ENCODE results near the gene ZFAND2A. TPM values are rescaled to one million over a fixed set of nuclear protein-coding genes. Genes with fewer than 3 reads are reported as not detected.
"Not testable (repeated sequence)": the region's sequence is repeated elsewhere in the genome, so short reads cannot be mapped to it uniquely, and the experiment has no call there.

The ZFAND2A gene
- total RNA-seq, 1 donor from 2014 or later = 13.3 TPM

DNA sequence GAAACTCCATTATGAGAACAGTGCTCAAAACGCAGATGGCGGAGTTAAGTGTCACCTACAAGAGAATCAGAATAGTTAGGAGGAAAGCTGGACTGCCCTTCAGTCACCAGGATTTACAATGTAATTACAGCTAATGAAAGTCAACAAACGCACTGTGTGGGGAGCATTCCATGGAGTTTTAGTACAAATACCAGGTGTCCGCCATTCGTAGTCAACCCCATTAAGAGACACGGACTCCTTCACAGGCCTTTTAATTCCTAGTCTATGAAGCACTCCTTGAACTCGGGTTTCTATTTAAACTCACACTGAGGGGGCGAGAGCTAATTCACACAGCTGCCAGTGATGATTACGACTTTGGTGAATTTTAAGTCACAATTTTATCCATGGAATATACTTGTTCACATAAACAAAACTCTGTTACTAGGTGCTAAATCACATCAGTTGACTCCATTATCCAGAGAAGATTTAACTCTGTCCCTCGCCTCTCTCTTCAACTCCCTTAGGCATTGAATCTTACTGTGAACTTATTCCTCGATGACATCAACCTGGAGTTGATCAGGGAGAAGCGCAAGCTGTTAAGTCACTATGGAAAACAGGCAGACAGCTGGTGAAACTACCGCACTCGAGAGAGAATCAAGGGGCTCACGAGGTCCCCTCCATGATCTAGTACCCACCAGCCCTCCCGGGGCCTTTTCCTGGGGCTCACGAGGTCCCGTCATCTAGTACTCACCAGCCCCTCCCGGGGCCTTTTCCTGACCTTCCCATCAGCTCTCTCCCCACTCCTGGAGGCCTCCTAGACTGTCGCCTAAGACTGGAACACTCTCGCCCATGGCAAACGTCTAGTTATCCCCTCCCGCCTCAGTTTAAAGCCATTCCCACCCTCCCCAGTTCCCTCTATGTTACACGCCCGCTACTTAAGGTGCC, 1.5 kb downstream of the ZFAND2A start:
- H3K9me3 ChIP-seq (ENCODE audit: low read depth) = no peaks in the 10 kb centered on the region
- peaks cover 25% of the 10 kb centered on the region for H3K79me2 ChIP-seq (ENCODE audit: low read depth)
- no peak overlapping the region for H2AFZ ChIP-seq (replicated peaks)
- H3K27me3 Mint-ChIP-seq (ENCODE audit: insufficient read depth, low read depth) = no peaks in the 10 kb centered on the region
- TF ChIP-seq, protein P1, sequence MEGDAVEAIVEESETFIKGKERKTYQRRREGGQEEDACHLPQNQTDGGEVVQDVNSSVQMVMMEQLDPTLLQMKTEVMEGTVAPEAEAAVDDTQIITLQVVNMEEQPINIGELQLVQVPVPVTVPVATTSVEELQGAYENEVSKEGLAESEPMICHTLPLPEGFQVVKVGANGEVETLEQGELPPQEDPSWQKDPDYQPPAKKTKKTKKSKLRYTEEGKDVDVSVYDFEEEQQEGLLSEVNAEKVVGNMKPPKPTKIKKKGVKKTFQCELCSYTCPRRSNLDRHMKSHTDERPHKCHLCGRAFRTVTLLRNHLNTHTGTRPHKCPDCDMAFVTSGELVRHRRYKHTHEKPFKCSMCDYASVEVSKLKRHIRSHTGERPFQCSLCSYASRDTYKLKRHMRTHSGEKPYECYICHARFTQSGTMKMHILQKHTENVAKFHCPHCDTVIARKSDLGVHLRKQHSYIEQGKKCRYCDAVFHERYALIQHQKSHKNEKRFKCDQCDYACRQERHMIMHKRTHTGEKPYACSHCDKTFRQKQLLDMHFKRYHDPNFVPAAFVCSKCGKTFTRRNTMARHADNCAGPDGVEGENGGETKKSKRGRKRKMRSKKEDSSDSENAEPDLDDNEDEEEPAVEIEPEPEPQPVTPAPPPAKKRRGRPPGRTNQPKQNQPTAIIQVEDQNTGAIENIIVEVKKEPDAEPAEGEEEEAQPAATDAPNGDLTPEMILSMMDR (IDR thresholded peaks at IDR 0.05) = no peak
- no peak for TF ChIP-seq EZH2 (IDR thresholded peaks at IDR 0.05)
- TF ChIP-seq EZH2phosphoT487 (IDR thresholded peaks at IDR 0.05) = no peak
- H3K4me2 ChIP-seq = peak overlapping the region; percentile 99
- H4K20me1 ChIP-seq (ENCODE audit: low read depth) = peaks cover 5% of the 10 kb centered on the region
- no peaks in the 10 kb centered on the region for H3K27me3 ChIP-seq
- H3K4me1 Mint-ChIP-seq = peaks cover 17% of the 10 kb centered on the region
- H3K36me3 ChIP-seq = no peaks in the 10 kb centered on the region
- H3K36me3 Mint-ChIP-seq = peaks cover 4% of the 10 kb centered on the region
- peak overlapping the region; percentile 81 for H3K4me3 ChIP-seq
- peaks cover 13% of the 10 kb centered on the region for H3K4me1 ChIP-seq
- no peak overlapping the region for H3K27ac Mint-ChIP-seq
- no peak overlapping the region for H3K27ac ChIP-seq
- no peak for DNase-seq (ENCODE audit: low spot score)
- no peaks in the 10 kb centered on the region for H3K9me3 Mint-ChIP-seq
- H3F3A ChIP-seq (ENCODE audit: low read depth) = no peaks in the 10 kb centered on the region
- peak overlapping the region; percentile 86 for H3K9ac ChIP-seq
- H3K4me3 Mint-ChIP-seq = peak overlapping the region; percentile 90

DNA sequence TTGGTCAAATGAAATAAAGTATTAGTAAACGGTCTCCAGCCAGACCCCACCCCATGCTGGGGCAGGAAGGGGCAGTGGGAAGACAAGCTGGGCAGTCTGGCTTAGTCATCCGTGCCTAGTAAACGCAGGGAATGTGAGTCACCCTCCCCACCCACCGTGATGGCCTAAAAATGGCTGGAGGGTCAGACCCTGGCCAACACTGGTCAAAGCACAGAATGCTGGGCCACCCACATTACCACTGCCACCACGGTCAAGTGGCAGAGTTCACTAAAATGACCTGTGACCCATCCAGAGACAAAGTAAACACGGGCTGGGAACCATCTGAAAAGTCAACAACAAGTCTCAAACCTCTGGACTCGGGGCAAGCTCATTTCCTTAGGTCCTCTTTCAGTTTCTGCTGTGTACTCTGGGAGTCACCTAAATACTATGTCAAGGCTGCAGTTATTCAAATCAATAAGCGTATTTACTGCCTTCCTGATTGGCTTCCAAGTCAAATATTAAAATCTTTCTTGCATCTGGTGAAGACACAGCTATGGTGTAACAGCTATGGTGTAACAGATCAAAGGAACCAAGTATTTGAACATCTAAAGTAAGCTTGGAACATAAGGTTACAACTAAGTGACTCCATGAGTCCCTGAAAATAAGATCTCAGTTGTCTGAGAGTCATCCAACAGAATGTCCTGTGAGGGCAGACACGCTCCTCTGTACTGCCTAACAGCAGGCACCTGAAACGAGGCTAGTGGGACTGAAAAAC, 3.0 kb downstream of the ZFAND2A start:
- Mint-ChIP-seq H3K9me3 (no peaks in the 10 kb centered on the region), H3K4me3 (peak overlapping the region; percentile 90), H3K27ac (no peak overlapping the region), H3K27me3 (ENCODE audit: insufficient read depth, low read depth) (no peaks in the 10 kb centered on the region), H3K4me1 (peaks cover 17% of the 10 kb centered on the region), H3K36me3 (peaks cover 5% of the 10 kb centered on the region)
- H2AFZ ChIP-seq (replicated peaks) = no peak overlapping the region
- H3F3A ChIP-seq (ENCODE audit: low read depth) = no peaks in the 10 kb centered on the region
- H4K20me1 ChIP-seq (ENCODE audit: low read depth) = peaks cover 5% of the 10 kb centered on the region
- no peak for TF ChIP-seq EZH2 (IDR thresholded peaks at IDR 0.05)
- no peak for TF ChIP-seq EZH2phosphoT487 (IDR thresholded peaks at IDR 0.05)
- TF ChIP-seq, protein P1 (IDR thresholded peaks at IDR 0.05) = no peak
- no peaks in the 10 kb centered on the region for H3K27me3 ChIP-seq
- H3K36me3 ChIP-seq = no peaks in the 10 kb centered on the region
- H3K79me2 ChIP-seq (ENCODE audit: low read depth) = peaks cover 25% of the 10 kb centered on the region
- no peak overlapping the region for H3K27ac ChIP-seq
- DNase-seq (ENCODE audit: low spot score) = no peak
- H3K9ac ChIP-seq = no peak overlapping the region
- peaks cover 13% of the 10 kb centered on the region for H3K4me1 ChIP-seq
- H3K4me3 ChIP-seq = no peak overlapping the region
- H3K4me2 ChIP-seq = no peak overlapping the region
- no peaks in the 10 kb centered on the region for H3K9me3 ChIP-seq (ENCODE audit: low read depth)

DNA sequence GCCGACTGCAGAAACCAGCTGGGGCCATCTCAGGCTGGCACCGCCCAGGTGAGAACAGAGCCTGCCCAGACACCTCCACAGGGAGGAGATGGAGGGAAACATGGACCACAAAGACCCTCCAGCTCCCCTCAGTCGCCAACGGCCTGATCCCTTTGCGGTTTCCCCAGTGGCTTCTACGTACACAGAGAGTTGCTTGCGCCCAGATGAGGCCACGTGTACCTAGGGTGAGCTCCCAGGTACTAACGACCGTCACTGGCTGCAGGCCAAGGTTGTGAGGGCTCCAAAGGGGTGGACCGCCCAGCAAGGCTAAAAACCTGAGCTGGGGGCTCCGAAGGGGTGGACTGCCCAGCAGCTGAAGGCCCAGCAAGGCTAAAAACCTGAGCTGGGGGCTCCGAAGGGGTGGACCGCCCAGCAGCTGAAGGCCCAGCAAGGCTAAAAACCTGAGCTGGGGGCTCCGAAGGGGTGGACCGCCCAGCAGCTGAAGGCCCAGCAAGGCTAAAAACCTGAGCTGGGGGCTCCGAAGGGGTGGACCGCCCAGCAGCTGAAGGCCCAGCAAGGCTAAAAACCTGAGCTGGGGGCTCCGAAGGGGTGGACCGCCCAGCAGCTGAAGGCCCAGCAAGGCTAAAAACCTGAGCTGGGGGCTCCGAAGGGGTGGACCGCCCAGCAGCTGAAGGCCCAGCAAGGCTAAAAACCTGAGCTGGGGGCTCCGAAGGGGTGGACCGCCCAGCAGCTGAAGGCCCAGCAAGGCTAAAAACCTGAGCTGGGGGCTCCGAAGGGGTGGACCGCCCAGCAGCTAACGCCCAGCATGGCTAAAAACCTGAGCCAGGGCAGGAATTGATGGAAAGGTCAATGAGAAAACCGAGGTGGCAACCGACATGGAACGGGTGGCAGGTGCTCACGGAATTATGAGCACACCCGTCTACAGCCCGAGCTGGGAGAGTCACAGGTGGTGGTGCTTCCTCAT, 3.9 kb downstream of the ZFAND2A start:
- peaks cover 25% of the 10 kb centered on the region for H3K79me2 ChIP-seq (ENCODE audit: low read depth)
- H3F3A ChIP-seq (ENCODE audit: low read depth); H3K4me3 ChIP-seq; H3K36me3 Mint-ChIP-seq; DNase-seq (ENCODE audit: low spot score); H4K20me1 ChIP-seq (ENCODE audit: low read depth); H2AFZ ChIP-seq (replicated peaks); H3K27me3 ChIP-seq; H3K36me3 ChIP-seq; H3K27ac ChIP-seq; H3K9me3 ChIP-seq (ENCODE audit: low read depth); H3K9me3 Mint-ChIP-seq; H3K4me2 ChIP-seq; H3K4me3 Mint-ChIP-seq; H3K9ac ChIP-seq; H3K27ac Mint-ChIP-seq; H3K27me3 Mint-ChIP-seq (ENCODE audit: insufficient read depth, low read depth): not testable (repeated sequence)
- H3K4me1 ChIP-seq = peaks cover 13% of the 10 kb centered on the region
- H3K4me1 Mint-ChIP-seq = peaks cover 15% of the 10 kb centered on the region

Measured in neural progenitor cell (in vitro differentiated cells).